Liver (tissue), 9 donors: ENCODE data around the gene TMPRSS2. TPM values are rescaled to one million over a fixed set of nuclear protein-coding genes. Genes with fewer than 3 reads are reported as not detected.

Source experiments
- DNase-seq: peaks from one replicate; pipeline ENCODE4 v3.0.0-alpha.2; 2017; ENCODE audit warnings: low spot score
- H3K27ac ChIP-seq, 2 donors: one replicate each; pipeline ENCODE4 v1.7.0; 2013; ENCODE audit warnings: inconsistent platforms in 2 of 2, low read length in 2 of 2, control low read depth in 1 of 2, low read depth in 1 of 2, mild to moderate bottlenecking in 1 of 2
- H3K27me3 ChIP-seq, 4 donors: one replicate each; pipeline versions ENCODE4 v1.6.1 to v1.7.0; 2013; ENCODE audit warnings: low read length in 3 of 4, inconsistent platforms in 1 of 4, mild to moderate bottlenecking in 1 of 4, moderate library complexity in 1 of 4; ENCODE audit not compliant: control insufficient read depth in 4 of 4, insufficient read depth in 4 of 4
- H3K36me3 ChIP-seq, 4 donors: one replicate each; pipeline versions ENCODE4 v1.6.1 to v1.7.0; 2013; ENCODE audit warnings: low read length in 3 of 4, mild to moderate bottlenecking in 3 of 4, low read depth in 1 of 4, moderate library complexity in 1 of 4; ENCODE audit not compliant: control insufficient read depth in 4 of 4, insufficient read depth in 3 of 4
- H3K4me1 ChIP-seq, 4 donors: one replicate each; pipeline versions ENCODE4 v1.6.1 to v1.7.0; 2013; ENCODE audit warnings: low read length in 3 of 4, mild to moderate bottlenecking in 3 of 4, moderate library complexity in 1 of 4; ENCODE audit not compliant: control insufficient read depth in 4 of 4, insufficient read depth in 4 of 4
- H3K4me3 ChIP-seq, 3 donors: one replicate each; pipeline versions ENCODE4 v1.6.1 to v1.7.0; 2013; ENCODE audit warnings: low read length in 3 of 3, control low read depth in 1 of 3, low read depth in 1 of 3, mild to moderate bottlenecking in 1 of 3
- H3K9ac ChIP-seq, 2 donors: one replicate each; pipeline ENCODE4 v1.7.0; 2013; ENCODE audit warnings: low read length in 2 of 2, mild to moderate bottlenecking in 2 of 2, moderate library complexity in 2 of 2, control low read depth in 1 of 2, low read depth in 1 of 2
- H3K9me3 ChIP-seq, 4 donors: one replicate each; pipeline versions ENCODE4 v1.6.1 to v1.7.0; 2013; ENCODE audit warnings: low read length in 3 of 4; ENCODE audit not compliant: control insufficient read depth in 4 of 4
- CTCF ChIP-seq: fragments of 150-350 bp; IDR thresholded peaks from 2 replicates; pipeline ENCODE4 v1.5.1; 2017; ENCODE audit warnings: improper control_type of control experiment, low read depth, low read length; ENCODE audit not compliant: missing input control
- EGR1 ChIP-seq, 2 donors: IDR thresholded peaks; 2 replicates each; pipeline ENCODE4 v1.6.1; 2016 to 2018; ENCODE audit warnings: antibody characterized with exemption in 2 of 2, low read depth in 2 of 2
- FOXA2 ChIP-seq: IDR thresholded peaks from 2 replicates; pipeline ENCODE4 v1.6.1; 2016; ENCODE audit warnings: antibody characterized with exemption
- GABPA ChIP-seq, 2 donors: IDR thresholded peaks in 1 of 2; conservative IDR thresholded peaks in 1 of 2; 2 replicates each; pipeline ENCODE4 v1.6.1; 2016; ENCODE audit warnings: antibody characterized with exemption in 2 of 2, mild to moderate bottlenecking in 1 of 2, moderate library complexity in 1 of 2
- HNF4A ChIP-seq, 2 donors: conservative IDR thresholded peaks; 2 replicates each; pipeline ENCODE4 v1.6.1; 2016; ENCODE audit warnings: antibody characterized with exemption in 2 of 2, mild to moderate bottlenecking in 2 of 2
- HNF4G ChIP-seq: IDR thresholded peaks from 2 replicates; pipeline ENCODE4 v1.6.1; 2016; ENCODE audit warnings: antibody characterized with exemption
- JUND ChIP-seq, 2 donors: IDR thresholded peaks; 2 replicates each; pipeline ENCODE4 v1.6.1; 2016; ENCODE audit warnings: antibody characterized with exemption in 2 of 2
- NR2F2 ChIP-seq: IDR thresholded peaks from 2 replicates; pipeline ENCODE4 v1.6.1; 2016; ENCODE audit warnings: antibody characterized with exemption
- RAD21 ChIP-seq, 2 donors: IDR thresholded peaks; 2 replicates each; pipeline ENCODE4 v1.6.1; 2016; ENCODE audit warnings: antibody characterized with exemption in 2 of 2, mild to moderate bottlenecking in 2 of 2
- RXRA ChIP-seq, 2 donors: IDR thresholded peaks; 2 replicates each; pipeline ENCODE4 v1.6.1; 2017 to 2018; ENCODE audit warnings: antibody characterized with exemption in 2 of 2, mild to moderate bottlenecking in 1 of 2
- SP1 ChIP-seq: IDR thresholded peaks from 2 replicates; pipeline ENCODE4 v1.6.1; 2018; ENCODE audit warnings: antibody characterized with exemption, mild to moderate bottlenecking
- TAF1 ChIP-seq: conservative IDR thresholded peaks from 2 replicates; pipeline ENCODE4 v1.6.1; 2016; ENCODE audit warnings: antibody characterized with exemption, mild to moderate bottlenecking
- YY1 ChIP-seq: IDR thresholded peaks from 2 replicates; pipeline ENCODE4 v1.6.1; 2016; ENCODE audit warnings: antibody characterized with exemption, mild to moderate bottlenecking
- ZBTB33 ChIP-seq: IDR thresholded peaks from 2 replicates; pipeline ENCODE4 v1.6.1; 2016; ENCODE audit warnings: antibody characterized with exemption
- WGBS: extraction: QIAGEN DNeasy Blood & Tissue Kit; methylation state at CpG from one replicate; pipeline ENCODE4 v1.1.7; 2013; 5-methylcytosine and 5-hydroxymethylcytosine counted together
- polyA plus RNA-seq, 2 donors: library from polyadenylated mRNA; stranded (reverse) in 1 of 2; unstranded in 1 of 2; fragments of 200-250 nt in 1 of 2; fragments of >200 nt in 1 of 2; fragmentation: Nextera tagmentation in 1 of 2; extraction: Ambion mirVana in 1 of 2; gene quantifications; one replicate each; pipeline versions ENCODE4 v1.2.1 to v1.2.3, GENCODE V29; 2013 to 2015
- total RNA-seq, 2 donors: library from RNA; depleted of rRNA; stranded (reverse); fragments of >200 nt; gene quantifications; one replicate each; pipeline ENCODE4 v1.2.3, GENCODE V29; 2014
- TF ChIP-seq, protein P1 (sequence below): IDR thresholded peaks from 2 replicates; pipeline ENCODE4 v1.6.1; 2016; ENCODE audit warnings: antibody characterized with exemption
- TF ChIP-seq, protein P2 (sequence below): IDR thresholded peaks from 2 replicates; pipeline ENCODE4 v1.6.1; 2016; ENCODE audit warnings: antibody characterized with exemption, mild to moderate bottlenecking
- TF ChIP-seq, protein P3 (sequence below): IDR thresholded peaks from 2 replicates; pipeline ENCODE4 v1.6.1; 2016; ENCODE audit warnings: antibody characterized with exemption
- donor health status: healthy.
- donor health status: healthy.
- donor health status: healthy.
- donor health status: healthy.
- donor health status: healthy.

TMPRSS2 gene
- total and polyA plus RNA-seq, 4 donors: 0.14 to 32.0 (median 11.4) TPM

- Histone ChIP-seq H3K36me3 (peaks cover 0 to 3% (median 0%) of the 10 kb centered on the region in 4 donors), H3K9ac (no peak overlapping the region), H3K9me3 (no peaks in the 10 kb centered on the region), H3K27me3 (no peaks in the 10 kb centered on the region), H3K27ac (no peak overlapping the region), H3K4me1 (peaks cover 16 to 45% (median 31%) of the 10 kb centered on the region in 4 donors), H3K4me3 (no peak overlapping the region)
- no peak for DNase-seq
- WGBS: 69% methylated on average over 5 of the region's 5 CpGs
- TF ChIP-seq FOXA2 (no peak), JUND (IDR thresholded peaks at IDR 0.05) (no peak), CTCF (no peak), HNF4A (conservative IDR thresholded peaks at IDR 0.05) (no peak), RXRA (IDR thresholded peaks at IDR 0.05) (no peak), NR2F2 (no peak), TAF1 (no peak), HNF4G (no peak), YY1 (no peak), EGR1 (IDR thresholded peaks at IDR 0.05; ENCODE audit: low read depth in 2 of 2) (no peak), SP1 (no peak), RAD21 (IDR thresholded peaks at IDR 0.05) (no peak), ZBTB33 (no peak)
- TF ChIP-seq, protein P1, sequence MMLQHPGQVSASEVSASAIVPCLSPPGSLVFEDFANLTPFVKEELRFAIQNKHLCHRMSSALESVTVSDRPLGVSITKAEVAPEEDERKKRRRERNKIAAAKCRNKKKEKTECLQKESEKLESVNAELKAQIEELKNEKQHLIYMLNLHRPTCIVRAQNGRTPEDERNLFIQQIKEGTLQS: no peak
- TF ChIP-seq, protein P2, sequence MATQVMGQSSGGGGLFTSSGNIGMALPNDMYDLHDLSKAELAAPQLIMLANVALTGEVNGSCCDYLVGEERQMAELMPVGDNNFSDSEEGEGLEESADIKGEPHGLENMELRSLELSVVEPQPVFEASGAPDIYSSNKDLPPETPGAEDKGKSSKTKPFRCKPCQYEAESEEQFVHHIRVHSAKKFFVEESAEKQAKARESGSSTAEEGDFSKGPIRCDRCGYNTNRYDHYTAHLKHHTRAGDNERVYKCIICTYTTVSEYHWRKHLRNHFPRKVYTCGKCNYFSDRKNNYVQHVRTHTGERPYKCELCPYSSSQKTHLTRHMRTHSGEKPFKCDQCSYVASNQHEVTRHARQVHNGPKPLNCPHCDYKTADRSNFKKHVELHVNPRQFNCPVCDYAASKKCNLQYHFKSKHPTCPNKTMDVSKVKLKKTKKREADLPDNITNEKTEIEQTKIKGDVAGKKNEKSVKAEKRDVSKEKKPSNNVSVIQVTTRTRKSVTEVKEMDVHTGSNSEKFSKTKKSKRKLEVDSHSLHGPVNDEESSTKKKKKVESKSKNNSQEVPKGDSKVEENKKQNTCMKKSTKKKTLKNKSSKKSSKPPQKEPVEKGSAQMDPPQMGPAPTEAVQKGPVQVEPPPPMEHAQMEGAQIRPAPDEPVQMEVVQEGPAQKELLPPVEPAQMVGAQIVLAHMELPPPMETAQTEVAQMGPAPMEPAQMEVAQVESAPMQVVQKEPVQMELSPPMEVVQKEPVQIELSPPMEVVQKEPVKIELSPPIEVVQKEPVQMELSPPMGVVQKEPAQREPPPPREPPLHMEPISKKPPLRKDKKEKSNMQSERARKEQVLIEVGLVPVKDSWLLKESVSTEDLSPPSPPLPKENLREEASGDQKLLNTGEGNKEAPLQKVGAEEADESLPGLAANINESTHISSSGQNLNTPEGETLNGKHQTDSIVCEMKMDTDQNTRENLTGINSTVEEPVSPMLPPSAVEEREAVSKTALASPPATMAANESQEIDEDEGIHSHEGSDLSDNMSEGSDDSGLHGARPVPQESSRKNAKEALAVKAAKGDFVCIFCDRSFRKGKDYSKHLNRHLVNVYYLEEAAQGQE: no peak
- TF ChIP-seq, protein P3, sequence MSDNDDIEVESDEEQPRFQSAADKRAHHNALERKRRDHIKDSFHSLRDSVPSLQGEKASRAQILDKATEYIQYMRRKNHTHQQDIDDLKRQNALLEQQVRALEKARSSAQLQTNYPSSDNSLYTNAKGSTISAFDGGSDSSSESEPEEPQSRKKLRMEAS: no peak
These were observed 3.9 kb downstream of the TMPRSS2 start for GRCh38 chr21:41504030-41504429.

- Histone ChIP-seq H3K9me3 (no peaks in the 10 kb centered on the region), H3K4me1 (peaks cover 14 to 45% (median 28%) of the 10 kb centered on the region in 4 donors), H3K4me3 (no peak overlapping the region), H3K9ac (no peak overlapping the region), H3K27me3 (no peaks in the 10 kb centered on the region), H3K36me3 (peaks cover 0 to 3% (median 0%) of the 10 kb centered on the region in 4 donors), H3K27ac (no peak overlapping the region)
- no peak for DNase-seq
- 90% methylated on average over 4 of the region's 4 CpGs for WGBS
- TF ChIP-seq JUND (IDR thresholded peaks at IDR 0.05) (no peak), CTCF (no peak), GABPA (IDR thresholded peaks at IDR 0.05 in 1 of 2, conservative IDR thresholded peaks at IDR 0.05 in 1 of 2) (no peak), SP1 (no peak), HNF4G (no peak), RAD21 (IDR thresholded peaks at IDR 0.05) (no peak), ZBTB33 (no peak), EGR1 (IDR thresholded peaks at IDR 0.05; ENCODE audit: low read depth in 2 of 2) (no peak)
- TF ChIP-seq, protein P3: no peak
These were observed 4.6 kb downstream of the TMPRSS2 start for GRCh38 chr21:41503331-41503730.
